LNCAP (cell line): ENCODE data around the gene OBSL1.

Experiments used
- CTCF ChIP-seq: fragments of 450-650 bp; IDR thresholded peaks from 2 replicates; pipeline ENCODE4 v1.5.1; 2017; ENCODE audit warnings: mild to moderate bottlenecking

The OBSL1 gene

GRCh38 chr2:219556413-219556812, 14.9 kb downstream of the OBSL1 start:
- TF ChIP-seq CTCF, result no peak

DNA sequence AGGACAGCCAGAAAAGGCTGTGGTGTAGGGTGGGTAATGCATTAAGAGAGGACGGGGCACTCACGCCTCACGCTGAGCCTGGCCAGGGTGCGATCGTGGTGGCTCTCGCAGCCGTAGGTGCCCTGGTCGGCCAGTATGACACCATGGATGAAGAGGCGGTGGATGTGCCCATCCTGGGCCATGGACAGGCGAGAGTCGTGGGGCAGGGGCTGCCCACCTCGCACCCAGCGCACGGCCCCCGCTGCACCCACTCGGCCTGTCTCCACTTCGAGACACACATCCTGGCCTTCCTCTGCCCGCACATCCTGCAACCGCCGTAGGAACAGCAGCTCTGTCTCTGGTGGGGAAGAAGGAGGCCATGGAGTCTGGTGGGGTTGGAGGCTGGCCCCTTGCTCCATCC, 15.4 kb downstream of the OBSL1 start:
- no peak for TF ChIP-seq CTCF

DNA sequence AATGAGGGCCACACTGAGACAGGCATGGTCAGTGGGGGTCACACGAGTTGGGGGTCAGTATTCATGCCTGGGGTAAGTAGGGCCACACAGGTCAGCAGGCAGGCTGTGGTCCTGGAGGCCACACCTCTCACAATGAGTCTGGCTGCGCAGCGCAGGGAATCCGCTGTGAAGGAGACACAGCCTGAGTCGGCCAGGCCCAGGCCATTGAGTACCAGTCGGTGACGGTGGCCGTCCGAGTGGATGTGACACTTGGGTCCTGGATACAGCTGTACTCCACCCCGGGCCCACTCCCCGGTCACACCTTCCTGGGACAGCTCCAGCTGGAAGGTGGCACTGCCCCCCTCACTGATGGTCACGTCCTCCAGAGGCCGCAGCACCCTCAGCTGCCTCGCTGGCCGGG, 17.0 kb downstream of the OBSL1 start:
- TF ChIP-seq CTCF, result no peak

DNA sequence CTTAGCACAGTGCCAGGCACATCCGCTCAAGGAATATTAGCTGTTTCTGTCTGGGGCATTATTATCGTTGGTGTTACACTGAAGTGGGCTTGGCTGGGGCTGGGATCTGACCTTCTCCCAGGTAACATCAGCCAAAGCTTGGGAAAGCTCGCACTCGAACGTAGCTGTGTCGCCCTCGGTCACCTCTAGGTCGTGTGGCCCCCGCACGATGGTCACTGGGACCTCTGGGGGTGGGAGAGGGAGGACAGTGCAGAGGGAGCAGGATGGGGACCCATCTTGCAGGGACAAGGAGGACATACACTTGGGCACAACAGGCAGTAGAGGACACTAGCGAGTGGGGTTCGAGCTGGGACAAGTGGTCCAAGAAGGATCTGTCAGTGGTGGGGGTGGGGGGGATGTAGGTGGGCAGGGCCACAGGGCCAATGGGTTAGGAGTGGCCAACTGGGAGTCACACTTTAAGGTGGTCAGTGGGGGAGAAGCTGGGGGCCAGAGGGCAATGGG, 17.8 kb downstream of the OBSL1 start:
- no peak for TF ChIP-seq CTCF

DNA sequence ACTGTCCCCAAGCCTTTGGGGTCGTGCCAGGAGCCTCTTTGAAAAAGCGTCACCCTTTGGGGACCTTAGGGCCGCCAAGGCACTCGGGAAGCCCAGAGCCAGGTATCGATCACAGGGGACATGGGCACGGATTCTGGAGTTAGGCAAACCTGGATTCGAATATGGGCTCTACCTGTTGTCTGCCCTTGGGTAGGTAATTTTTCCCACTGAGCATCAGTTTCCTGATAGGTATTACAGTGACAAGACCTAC, 18.2 kb downstream of the OBSL1 start:
- no peak for TF ChIP-seq CTCF

- no peak for TF ChIP-seq CTCF
Observed at GRCh38 chr2:219552382-219553167, 18.8 kb downstream of the OBSL1 start.

DNA sequence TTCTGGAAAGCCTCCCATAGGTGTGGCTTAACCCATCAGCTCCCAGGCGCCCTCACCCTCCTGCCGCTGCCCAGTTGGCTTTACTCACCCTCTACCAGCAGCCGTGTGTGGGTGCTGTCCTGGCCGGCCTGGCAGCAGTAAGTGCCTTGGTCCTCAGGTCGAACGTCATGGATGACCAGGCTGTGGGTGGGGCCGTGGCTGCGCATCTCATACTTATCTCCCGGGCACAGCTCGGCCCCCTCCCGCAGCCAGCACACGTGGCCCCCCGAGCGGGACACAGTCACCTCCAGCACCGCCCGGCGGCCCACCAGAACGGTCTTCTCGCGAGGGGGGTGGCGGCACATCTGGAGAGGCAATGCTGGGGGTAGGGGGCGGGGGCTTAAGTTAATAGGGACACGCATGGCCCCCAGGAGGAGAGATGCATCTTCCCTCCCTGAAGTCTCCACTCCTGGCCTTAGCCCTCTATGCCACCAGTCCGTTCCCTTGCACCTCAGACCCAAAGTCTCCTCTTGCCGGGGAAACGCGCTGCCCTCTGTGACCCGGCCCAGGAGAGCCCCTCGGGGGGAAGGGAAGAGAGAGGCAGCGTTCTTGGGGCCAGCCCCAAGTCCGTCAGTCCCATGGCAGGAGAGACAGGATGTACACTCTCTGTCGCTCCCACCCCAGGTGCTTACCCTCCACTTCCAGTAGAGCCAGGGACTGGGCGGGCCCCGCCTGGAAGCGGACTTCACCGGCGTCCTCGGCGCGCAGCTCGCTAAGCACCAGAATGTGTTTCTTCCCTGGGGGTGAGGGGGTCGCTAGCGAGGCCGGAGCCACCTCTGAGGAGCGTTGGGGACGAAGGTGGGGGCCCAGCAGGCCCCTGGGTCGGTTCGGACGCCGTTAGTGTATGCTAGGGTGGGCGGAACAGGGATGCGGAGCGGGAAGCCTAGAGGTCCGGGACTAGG, 19.6 kb downstream of the OBSL1 start:
- TF ChIP-seq CTCF, result no peak
